HG03097 (cell line): ENCODE results near the gene SLIT1.

ENCODE experiments used
- ATAC-seq: cut with Tn5 transposase; IDR thresholded peaks from one replicate; pipeline ENCODE4 v1.9.1; 2021; ENCODE audit not compliant: unreplicated experiment, low FRiP score

Gene SLIT1

GRCh38 chr10:97144297-97144696, 41.5 kb downstream of the SLIT1 start:
- ATAC-seq: no peak

DNA sequence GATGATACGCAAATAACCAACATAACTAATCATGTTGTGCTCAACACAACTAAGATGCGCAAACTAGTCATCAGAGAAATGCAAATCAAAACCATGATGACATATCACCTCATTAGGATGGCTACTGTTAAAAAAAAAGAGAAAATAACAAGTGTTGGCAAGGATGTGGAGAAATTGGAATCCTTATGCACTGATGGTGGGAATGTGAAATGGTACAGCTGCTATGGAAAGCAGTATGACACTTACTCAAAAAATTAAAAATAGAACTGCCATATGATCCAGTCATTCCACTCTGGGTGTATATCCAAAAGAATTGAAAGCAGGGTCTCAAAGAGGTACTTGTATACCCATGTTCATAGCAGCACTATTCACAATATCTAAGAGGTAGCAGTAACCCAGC, 42.9 kb downstream of the SLIT1 start:
- no peak for ATAC-seq

DNA sequence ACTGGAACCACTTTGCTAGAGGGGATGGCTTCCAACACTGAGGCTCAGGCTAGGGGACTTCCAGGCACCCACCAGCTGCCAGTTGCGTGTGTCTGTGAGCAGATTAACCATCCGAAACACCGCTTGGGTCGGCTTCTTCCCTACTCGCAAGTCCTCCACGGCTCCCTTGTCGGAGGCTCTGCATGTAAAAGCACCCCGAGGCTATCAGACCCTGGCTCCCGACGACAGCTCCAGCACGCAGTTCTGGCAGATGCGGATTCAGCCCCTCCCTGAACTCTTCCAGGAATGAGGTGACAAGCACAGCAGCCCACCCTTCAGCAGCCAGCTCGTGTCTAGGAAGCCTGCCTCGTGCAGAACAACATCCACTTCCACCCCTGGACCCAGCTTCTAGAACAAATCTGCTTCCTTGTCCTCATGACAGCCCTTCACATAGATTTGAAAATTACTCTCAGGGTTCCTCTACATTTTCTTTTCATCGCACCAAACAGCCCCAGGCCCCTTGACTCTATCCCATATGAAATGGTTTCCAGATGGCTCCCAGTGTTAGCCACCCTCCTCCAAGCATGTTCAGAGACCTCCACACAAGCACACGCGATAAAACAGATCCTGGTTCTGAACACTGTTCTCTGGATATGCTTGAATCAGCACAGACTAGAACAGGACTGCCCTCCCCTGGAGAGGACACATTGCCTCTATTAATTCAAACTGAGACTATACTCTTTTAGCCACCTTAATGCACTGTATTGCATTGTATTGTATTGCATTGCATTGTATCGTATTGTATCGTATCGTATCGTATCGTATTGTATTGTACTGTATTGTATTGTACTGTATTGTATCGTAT, 44.6 kb downstream of the SLIT1 start:
- no peak for ATAC-seq

GRCh38 chr10:97140049-97140846, 45.5 kb downstream of the SLIT1 start:
- no peak for ATAC-seq

- no peak for ATAC-seq
These were observed 46.1 kb downstream of the SLIT1 start for GRCh38 chr10:97139651-97140048.

GRCh38 chr10:97138846-97139245, 46.9 kb downstream of the SLIT1 start:
- ATAC-seq: no peak

DNA sequence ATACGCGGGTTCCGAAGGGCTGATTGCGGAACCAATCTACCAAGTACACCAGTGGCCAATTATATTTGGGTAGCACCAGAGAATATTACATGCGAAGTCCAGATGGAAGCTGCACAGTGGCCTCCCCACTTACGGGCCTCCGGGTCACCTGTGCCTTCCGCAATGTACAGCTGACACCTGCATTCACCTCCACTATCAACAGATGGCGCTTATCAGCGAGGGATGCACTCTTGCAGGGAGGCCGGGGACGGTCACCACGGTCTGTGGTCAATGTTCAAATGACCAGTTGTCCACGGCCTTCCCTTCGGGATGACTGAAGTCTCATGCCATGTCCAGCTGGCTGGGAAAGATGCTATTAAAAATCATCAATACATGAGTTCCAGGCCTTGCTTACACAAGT, 47.6 kb downstream of the SLIT1 start:
- no peak for ATAC-seq

DNA sequence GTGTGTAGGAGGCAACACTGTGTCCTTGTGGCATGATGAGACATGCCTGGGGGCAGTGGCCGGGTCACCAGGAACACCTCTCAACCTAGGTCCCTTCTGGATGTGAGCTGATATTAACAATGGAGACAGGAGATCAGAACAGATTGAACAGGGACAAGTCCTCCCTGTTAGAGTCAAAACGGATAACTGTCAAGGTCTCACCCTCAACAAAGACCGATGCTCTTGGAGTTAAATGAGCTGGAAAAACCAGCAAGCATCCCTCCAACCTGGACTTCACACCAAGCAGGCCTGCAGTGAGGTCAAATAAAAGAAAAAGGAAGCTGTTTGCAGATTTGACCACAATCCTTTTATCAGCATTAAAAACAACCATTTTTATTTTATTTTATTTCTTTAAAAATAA, 49.0 kb downstream of the SLIT1 start:
- no peak for ATAC-seq

DNA sequence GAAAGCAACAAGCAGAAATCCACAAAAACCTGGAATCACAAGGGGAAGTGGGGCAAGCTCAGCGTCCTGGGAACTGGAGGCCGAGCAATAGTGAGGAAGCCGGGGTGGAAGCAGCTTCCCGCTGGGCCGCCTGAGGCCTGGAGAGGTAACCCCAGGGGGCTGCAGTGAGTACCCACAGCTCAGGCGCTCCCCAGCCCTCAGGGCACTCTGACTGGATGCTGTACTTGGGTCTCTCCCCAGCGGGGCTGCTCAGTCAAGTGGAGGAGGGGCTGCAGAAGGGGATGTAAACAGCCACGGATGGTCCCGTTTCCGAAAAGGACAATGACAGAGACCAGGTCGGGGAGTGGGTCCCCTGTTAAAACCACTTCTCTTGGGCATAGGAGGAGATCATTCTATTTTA, 50.3 kb downstream of the SLIT1 start:
- ATAC-seq: no peak

DNA sequence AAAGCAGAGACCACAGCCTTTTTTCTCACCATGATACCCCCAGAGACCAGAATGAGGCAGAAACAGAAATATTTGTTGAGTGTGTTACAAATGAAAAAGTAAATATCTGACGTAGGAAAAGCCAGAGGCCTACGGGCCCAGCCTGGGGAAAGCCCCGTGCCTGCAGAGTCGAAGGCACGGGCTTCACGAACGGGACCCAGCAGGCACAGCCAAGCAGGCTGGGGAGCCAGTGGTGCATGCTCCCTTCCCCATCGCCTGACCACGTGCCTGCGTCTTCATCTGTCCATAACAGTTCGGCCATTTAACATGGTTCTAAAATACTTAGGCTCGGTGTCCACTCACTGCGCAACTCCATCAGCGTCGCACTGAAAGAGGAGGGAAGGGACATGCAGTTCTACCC, 50.8 kb downstream of the SLIT1 start:
- ATAC-seq: no peak

DNA sequence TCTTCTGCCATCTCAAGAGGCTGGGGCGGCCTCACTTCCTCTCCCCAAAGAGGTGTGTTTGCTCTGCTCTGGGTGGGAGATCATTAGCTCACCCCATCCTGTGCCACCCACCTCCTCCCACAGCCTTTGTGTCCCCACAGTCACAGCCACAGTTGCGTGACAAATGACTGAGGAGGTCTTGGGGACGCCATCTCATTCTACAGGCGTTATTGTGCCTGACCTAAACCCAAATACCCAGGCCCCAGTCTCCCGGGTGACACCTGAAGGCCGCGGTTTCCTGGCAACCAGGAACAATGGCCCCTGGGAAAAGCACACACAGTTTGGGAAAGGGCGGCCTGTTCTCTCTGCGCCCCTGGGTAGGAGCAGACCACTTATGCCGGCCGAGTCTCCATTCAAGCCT, 51.6 kb downstream of the SLIT1 start:
- no peak for ATAC-seq

DNA sequence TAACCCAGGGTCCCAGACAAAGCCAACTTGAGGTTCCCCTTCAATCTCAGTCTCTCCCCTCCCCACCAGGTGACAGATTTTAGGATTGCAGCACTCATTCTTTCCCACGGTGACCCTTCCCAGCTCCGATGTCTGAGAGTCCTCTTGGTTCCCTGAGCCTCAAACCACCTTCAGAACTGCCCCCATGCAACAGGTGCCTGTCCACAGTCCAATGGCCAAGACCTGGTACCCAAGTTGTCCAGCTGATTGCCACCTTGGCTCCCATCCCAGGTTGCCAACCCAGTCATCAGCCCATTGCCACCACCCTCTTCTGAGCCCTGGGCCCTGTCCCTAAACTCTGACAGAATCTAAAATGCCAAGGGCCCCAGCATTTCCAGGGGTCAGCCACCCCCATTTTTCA, 53.5 kb downstream of the SLIT1 start:
- ATAC-seq: no peak

GRCh38 chr10:97131666-97132065, 54.1 kb downstream of the SLIT1 start:
- no peak for ATAC-seq

- ATAC-seq: no peak
These were observed 54.6 kb downstream of the SLIT1 start for GRCh38 chr10:97131181-97131628.

DNA sequence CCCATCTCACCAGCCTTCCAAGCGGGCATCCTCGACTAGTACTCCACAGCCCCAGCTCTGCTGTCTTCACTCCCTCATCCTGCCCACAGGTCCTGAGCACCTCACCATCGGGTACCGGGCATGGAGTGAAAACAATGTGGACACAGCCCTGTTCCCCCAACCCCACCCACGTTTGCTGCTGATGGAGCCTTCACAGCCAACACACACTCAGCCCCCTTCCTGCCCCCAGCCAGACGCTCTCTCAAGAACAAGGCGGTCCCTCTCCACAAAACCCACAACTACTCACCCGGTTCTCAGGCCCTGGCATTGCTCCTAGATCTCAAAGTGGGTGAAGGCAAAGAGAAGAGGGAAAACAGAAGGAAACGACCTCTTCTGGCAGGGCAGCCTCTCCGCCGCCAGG, 56.1 kb downstream of the SLIT1 start:
- ATAC-seq: no peak

DNA sequence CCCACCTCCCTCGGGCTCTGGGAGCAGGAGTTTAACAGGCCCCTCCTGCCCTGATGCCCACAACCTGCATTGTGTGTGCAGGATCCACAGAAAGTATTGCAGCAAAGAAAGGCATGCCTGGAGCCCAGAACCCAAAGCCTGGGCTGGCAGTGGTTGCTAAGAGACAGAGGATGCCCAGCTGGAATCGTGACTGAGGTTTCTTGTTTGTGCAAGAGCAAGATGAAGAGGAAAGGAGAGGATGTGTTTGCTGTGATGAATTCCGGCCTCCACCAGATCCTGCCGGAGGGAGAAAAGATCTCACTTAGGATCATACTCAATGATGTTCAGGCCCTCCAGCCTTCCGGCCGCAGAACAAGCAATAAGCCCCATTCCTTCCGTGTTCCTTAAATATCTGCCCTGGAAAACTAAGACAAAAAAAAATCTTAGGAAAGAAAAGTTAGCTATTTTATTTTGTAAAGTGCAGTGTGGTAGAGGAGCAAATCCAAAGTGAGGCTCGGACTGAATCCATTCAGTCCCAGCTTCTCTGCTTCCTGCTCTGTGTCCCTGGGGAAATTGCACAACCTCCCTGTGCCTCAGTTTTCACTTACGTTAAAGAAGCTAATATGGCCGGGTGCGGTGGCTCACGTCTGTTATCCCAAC, 57.1 kb downstream of the SLIT1 start:
- no peak for ATAC-seq

DNA sequence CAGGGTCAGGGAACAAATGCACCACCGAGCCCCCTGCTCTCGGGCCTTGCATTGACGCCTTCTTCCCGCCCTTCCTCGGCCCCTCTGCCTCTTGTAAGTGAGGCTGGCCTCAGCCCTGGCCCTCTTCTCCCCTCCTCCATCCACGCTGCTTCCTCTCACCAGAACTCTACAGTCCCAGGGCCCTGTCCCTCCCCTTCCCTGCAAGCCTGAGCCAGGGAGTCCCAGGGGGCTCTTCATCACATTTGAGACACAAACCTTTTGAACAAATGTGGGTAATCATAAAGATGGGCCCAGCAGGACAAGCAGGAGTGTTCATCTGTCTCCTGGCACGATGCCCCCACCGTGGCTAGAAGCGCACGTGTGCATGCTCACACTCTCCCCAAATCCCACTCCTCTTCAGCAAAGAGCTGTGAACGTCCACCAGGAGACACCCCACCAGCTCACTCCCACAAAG, 57.7 kb downstream of the SLIT1 start:
- no peak for ATAC-seq

- no peak for ATAC-seq
These were observed 58.2 kb downstream of the SLIT1 start for GRCh38 chr10:97127509-97127908.

- ATAC-seq: no peak
These were observed 61.5 kb downstream of the SLIT1 start for GRCh38 chr10:97124211-97124610.

DNA sequence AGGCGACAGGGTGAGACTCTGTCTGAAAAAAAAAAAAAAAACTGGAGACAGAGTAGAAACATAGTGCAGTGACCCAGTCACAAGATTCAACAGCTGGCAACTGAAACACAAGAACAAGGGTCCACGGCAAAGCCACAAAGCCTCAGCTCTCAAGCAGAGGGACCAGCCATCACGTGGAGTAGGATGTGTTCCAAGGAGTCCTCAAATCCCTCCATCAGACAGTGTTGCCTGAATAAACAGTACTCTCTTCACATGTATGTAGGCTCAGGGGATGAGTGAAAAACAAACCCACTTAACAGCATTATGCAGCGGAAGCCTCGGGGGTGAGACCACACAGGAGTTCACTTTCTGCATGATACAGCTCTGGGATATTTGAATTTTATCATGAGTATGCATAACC, 62.0 kb downstream of the SLIT1 start:
- no peak for ATAC-seq

- ATAC-seq: no peak
These were observed 64.7 kb downstream of the SLIT1 start for GRCh38 chr10:97121041-97121440.
